Astrocyte (in vitro differentiated cells and primary cell): ENCODE measurements around the gene ARHGEF26.

Source experiments
- EZH2 ChIP-seq: IDR thresholded peaks from 2 replicates; pipeline ENCODE4 v1.6.1; 2012; ENCODE audit warnings: mild to moderate bottlenecking, low read length, inconsistent platforms; ENCODE audit not compliant: insufficient read depth
- TF ChIP-seq, protein P1 (sequence below): IDR thresholded peaks from 2 replicates; pipeline ENCODE4 v1.5.1; 2011; ENCODE audit warnings: low read depth, mild to moderate bottlenecking, inconsistent platforms, low read length, moderate library complexity; ENCODE audit not compliant: insufficient read depth

DNA sequence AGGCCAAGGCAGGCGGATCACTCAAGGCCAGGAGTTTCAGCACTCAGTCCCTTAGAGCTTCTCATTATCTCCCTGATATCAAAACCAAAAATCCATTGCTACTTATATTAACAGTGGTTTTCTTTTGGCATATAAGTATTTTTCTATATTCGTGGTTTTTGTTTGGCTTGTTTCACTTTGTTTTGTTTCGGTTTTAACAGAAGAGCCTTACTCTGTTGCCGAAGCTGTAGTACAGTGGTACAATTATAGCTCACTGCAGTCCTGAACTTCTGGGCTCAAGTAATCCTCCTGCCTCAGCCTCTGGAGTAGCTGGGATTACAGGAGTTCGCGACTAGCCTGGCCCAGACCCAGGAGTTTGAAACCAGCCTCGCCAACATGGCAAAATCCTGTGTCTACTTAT, 42.5 kb upstream of the ARHGEF26 start:
- TF ChIP-seq, protein P1, sequence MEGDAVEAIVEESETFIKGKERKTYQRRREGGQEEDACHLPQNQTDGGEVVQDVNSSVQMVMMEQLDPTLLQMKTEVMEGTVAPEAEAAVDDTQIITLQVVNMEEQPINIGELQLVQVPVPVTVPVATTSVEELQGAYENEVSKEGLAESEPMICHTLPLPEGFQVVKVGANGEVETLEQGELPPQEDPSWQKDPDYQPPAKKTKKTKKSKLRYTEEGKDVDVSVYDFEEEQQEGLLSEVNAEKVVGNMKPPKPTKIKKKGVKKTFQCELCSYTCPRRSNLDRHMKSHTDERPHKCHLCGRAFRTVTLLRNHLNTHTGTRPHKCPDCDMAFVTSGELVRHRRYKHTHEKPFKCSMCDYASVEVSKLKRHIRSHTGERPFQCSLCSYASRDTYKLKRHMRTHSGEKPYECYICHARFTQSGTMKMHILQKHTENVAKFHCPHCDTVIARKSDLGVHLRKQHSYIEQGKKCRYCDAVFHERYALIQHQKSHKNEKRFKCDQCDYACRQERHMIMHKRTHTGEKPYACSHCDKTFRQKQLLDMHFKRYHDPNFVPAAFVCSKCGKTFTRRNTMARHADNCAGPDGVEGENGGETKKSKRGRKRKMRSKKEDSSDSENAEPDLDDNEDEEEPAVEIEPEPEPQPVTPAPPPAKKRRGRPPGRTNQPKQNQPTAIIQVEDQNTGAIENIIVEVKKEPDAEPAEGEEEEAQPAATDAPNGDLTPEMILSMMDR = no peak
- TF ChIP-seq EZH2 = no peak
